Thoracic aorta endothelial cell (primary cell): ENCODE measurements around the gene IL2RG. TPM values are rescaled to one million over a fixed set of nuclear protein-coding genes. Genes with fewer than 3 reads are reported as not detected.

Source experiments
- small RNA-seq: library from RNA; depleted of rRNA; stranded (forward); fragments of <200 nt; gene quantifications from one replicate; pipeline ENCODE3, GENCODE V24; 2012
- total RNA-seq: library from RNA; depleted of rRNA; stranded (reverse); fragments of >200 nt; gene quantifications from 2 replicates; pipeline ENCODE4 v1.2.3, GENCODE V29; 2012

The IL2RG gene
- total RNA-seq, result not detected in 2 replicates

DNA sequence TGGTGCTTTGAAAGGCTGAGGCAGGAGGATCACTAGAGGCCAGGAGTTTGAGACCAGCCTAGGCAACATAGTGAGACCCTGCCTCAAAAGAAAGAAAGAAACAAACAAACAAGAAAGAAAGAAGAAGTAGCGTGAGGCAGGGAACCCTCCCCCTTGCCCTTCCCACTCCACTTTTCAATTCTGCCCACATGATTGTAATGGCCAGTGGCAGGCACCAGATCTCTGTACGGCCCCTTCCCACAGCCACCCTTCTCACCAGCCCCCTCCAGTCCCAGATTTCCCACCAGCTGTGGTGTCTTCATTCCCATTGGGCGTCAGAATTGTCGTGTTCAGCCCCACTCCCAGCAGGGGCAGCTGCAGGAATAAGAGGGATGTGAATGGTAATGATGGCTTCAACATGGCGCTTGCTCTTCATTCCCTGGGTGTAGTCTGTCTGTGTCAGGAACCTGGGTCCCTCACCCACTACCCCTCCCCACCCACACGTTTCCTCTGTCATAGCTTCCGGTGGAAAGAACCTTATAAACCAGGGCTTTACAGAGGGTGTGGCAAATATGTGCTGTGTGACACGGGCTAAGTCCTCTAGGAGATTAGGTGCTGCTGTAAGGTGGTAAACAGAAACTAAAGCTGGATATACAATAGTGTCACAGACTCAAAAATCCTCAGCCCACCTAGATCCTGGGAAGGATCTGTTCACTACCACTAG lies at the start of gene IL2RG:
Gene IL2RG (minus strand): TSS at position 437 of the 703 bp plus-strand sequence. CDS start 38 bp downstream, at position 399.

DNA sequence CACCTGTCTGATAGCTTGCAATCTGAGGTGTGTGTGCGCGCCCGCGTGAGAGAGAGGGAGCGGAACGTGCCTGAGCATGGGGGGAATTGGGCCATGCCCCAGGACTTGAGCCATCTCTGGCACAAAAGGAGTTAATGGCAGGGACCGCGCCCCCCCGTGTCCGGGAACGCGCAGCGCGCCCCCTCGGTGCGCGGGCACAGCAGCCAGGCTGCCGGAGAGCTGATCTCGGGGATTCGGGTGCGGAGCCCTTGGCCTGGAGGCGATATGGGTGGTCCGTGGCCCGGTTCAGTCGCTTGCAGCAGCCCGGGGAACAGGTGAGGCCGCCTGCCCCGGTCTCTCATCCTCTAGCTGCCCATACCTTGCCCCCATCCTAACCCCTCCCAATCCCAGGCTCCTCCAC lies 33.3 kb upstream of the IL2RG start, which contains the start of gene NLGN3:
Gene NLGN3 (plus strand): TSS at position 191 of the 400 bp plus-strand sequence. CDS start 2,909 bp downstream, outside the sequence.

DNA sequence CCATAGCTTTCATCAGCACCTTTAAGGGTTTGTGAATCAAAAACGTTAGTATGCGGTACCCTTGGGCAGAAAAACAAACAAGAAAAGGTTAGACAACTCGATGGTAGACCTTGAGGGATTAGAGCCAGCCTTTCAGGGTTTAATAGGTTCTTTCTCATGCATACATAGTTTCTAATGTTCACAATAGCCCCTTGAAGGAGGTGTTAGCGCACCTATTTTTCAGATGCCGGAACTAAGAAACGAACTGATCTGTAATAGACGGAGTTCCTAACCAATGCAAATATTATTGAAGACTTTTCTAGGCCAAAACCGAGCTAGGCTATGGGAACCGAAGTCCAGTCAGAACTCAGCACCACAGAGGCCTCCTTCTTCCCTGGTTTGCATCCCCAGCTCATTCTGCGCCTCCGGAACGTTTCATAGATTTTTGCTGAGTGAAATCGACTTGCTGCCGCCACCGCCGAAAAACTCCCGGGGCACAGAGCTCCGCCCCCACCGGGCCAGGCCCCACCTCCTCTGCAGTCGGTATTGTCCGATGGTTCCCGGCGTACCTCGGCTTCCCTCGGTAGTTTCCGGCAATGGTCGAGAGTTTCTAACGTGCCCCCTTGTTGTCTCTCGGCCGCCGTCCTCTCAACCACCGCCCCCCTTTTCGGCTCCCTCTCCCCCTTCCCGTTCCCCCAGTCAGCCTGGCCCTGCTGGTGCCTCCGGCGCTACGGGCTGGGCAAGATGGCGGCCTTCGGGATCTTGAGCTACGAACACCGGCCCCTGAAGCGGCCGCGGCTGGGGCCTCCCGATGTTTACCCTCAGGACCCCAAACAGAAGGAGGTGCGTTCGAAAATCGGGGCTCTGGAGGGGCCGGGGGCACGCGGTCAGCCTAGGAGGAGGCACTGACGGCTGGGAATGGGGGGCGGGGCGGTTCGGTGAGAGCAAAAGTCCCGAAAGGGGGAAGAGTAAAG lies 6.9 kb upstream of the IL2RG start, which contains the start of gene MED12:
Gene MED12 (plus strand): TSS at position 565 of the 953 bp plus-strand sequence. CDS start 159 bp downstream, at position 724.

DNA sequence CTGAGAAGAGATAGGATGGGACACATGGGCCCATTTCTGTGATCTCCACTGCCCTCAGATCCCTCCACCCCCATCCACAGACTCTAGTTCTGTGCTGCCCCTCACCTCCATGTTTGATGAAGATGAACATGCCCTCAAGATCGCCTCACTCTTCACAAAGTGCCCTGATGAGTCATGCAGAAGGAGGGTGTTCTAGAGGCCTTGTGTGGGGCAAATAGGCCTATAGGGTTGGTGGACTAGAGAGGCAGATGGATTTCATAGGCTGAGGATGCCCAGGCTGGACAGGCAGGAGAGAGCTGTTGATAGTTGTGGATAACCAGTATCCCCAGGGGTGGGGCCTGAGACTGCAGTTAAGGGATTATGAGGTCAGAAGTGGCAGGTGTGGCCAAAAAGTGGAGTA lies 5.0 kb downstream of the IL2RG start, which contains the start of gene CXorf65:
Gene CXorf65 (minus strand): TSS at position 314 of the 400 bp plus-strand sequence. CDS start 184 bp downstream, at position 130.

DNA sequence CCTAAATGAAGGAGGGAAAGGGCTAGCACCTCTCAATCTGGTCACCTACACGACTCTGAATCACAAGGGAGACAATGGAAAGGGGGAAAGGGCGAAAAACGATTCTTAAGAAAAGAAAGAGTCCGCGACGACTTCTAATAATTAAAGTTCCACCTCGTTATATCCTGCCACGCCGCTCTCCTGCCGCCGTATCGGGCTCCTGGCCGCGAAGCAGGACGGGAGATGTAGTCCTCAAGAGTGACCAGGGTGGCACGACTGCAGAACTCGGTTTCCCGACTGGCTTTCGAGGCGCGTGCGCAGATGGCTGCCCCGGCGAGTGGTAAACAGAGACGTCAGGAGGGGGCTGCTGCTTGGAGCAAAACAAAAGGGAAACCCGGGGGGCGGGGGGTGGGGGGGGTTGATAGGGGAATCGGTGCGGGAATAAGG lies 15.8 kb downstream of the IL2RG start, which contains the start of gene FOXO4:
Gene FOXO4 (plus strand): TSS at position 297 of the 426 bp plus-strand sequence. CDS start 678 bp downstream, outside the sequence.

DNA sequence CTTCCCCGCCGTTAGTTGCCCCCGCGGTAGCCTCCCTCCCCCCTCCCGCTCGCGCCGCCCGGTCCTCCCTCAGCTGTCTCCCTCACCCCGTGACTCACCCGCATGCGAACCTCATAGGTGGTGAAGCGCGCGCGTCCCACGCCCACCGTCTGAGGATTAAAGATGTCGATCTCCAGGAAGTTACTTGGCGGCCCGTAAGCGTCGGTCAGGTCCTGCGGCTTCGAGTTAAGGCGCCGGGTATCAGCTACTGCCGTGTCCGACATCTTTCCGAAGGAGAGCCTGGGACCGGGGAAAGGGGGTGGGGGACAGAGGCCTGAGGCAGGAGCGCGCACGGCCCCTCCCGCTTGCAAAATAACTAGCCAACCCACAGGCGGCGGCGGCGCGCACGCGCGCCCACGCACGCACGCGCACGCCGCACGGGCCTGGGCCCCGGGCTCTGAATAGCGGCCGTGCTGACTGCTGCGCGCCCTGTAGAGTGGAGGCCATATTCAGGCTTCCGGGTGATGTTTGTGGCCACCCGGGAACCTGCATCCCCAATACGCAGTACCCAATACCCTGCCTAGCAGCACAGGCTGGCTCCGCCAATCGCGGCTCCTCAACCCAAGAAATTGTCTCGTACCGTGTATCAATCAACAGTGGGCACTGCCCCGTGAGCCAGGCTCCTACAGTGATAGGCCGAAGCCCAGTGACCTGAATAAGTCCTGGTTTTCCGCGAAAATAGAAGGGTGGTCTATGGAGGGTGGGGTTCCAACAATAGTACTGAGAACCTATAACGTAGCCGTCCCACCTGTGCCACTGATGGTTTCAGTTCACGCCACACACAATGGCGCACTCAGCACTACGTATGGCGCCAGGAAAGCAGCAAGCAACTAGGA lies 43.1 kb downstream of the IL2RG start, which contains the start of gene SNX12:
Gene SNX12 (minus strand): TSS at position 291 of the 875 bp plus-strand sequence. CDS start 28 bp downstream, at position 263.

Small RNAs within 50 kb of the gene (small RNA-seq; reads per million reads assigned to genes)
- not detected for gene CXorf65

Other genes with a start within 250 kb of the IL2RG start
- not detected in 2 replicates for gene TEX11, start 202.9 kb downstream of the IL2RG start, total RNA-seq
- gene SLC7A3, start 180.5 kb downstream of the IL2RG start, total RNA-seq, result not detected in 2 replicates
- gene SNX12, start 43.2 kb downstream of the IL2RG start, total RNA-seq, result 69.7 and 73.2 TPM in 2 replicates
- gene FOXO4, start 15.7 kb downstream of the IL2RG start, total RNA-seq, result 2.9 and 3.8 TPM in 2 replicates
- not detected in 2 replicates for gene CXorf65, start 4.8 kb downstream of the IL2RG start, total RNA-seq
- gene MED12, start 7.0 kb upstream of the IL2RG start, total RNA-seq, result 32.0 and 33.2 TPM in 2 replicates
- gene NLGN3, start 33.3 kb upstream of the IL2RG start, total RNA-seq, result 0.07 and 0.13 TPM in 2 replicates
- not detected in 2 replicates for gene GJB1, start 111.6 kb upstream of the IL2RG start, total RNA-seq
- 17.6 and 24.1 TPM in 2 replicates for gene ZMYM3, start 142.6 kb upstream of the IL2RG start, total RNA-seq
- gene NONO, start 172.1 kb upstream of the IL2RG start, total RNA-seq, result 437 and 475 TPM in 2 replicates
- 3.5 and 4.9 TPM in 2 replicates for gene ITGB1BP2, start 190.2 kb upstream of the IL2RG start, total RNA-seq